ENCODE results near the gene PAXX.
"Not testable (repeated sequence)": the region's sequence is repeated elsewhere in the genome, so short reads cannot be mapped to it uniquely, and the experiment has no call there.

The PAXX gene

DNA sequence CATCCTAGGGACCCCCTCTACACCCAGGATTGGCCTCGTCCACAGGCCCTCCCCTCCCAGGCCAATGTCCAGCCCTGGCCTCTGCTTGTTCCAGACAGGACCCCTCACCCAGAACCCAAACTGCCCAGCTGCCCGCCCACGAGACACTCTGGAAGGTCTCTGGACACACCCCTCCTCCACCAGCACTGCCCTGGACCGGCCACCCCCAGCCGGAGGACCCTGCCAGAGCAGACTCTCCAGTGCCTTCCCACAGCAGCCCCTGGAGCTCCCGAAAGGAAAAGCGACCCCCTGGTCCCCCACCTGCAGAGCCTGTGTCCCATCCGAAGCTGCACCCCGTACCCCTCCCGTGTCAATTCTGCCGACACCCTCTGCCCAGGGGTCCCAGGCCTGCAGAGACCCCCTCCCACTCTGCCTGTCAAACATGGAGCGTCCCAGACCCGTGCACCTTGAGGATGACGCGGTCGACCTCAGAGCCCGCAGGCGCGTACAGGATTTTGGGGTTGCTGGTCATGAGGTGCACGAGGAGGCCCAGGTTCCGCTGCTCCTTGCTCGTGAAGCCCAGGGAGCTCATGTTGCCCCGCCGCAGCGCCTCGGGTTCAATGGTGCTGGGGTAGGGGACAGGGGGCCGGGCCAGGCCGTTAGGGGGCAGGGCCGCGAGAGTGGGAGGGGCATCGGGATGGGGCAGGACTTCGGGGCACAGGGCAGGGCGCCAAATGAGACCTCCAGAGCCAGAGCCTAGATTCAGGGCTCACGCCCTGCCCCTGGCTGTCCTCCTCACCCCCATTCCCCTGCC lies 27.9 kb downstream of the PAXX start:
- no peak for DNase-seq

DNA sequence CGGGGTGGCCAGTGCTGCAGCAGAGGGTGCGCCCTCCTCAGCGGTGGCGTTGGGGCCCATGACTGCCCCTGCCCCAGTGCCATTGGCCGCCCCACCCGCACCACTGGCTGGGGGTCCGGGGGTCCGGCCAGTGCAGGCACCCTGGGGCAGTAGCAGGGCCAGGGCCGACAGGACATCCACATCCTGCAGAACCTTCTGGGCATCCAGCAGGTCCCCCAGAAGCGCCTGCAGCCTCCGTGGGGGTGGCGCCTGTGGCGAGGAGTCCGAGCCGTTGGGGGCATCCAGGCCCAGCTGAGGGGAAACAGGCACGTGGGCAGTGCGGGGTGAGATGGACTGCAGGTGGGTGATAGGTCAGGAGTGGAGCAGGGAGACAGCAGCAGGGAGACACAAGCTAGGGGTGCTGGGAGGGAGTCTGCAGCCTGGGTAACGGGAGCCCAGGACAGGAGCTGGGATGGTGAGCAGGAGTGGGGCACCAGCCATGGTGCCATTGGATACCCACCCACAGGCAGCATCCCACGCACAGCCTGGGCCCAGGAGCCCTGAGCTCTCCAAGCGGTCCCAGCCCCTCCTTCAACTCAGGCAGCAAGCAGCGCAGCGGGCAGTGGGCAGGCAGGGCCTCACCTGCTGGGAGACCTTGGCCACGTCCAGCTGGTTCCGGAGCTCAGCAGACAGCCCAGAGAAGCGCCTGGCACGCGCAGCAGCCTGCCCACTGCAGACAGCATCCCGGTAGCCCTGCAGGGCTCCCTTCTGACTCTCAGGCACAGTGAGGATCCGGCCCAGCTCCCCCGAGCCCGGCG lies 28.7 kb downstream of the PAXX start:
- DNase-seq, result no peak

DNA sequence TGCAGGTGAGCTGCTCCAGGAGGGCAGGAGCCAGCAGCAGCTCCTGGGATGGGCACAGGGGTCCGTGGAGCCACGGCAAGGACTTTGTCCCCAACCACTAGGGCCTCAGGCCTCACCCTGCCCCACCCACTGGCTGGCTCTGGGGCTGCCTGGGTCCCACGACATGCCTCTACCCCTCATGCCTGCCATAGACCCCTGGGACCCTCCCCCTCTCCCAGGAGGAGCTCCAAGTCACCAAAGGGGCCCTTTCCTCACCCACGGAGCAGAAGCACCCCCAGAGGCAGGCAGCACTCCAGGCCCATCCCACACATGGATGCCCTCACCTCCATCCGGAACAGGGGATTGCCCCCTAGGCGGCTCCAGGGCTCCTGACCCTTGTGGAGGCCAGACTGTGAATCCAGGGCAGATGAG lies 29.4 kb downstream of the PAXX start:
- no peak for DNase-seq

DNA sequence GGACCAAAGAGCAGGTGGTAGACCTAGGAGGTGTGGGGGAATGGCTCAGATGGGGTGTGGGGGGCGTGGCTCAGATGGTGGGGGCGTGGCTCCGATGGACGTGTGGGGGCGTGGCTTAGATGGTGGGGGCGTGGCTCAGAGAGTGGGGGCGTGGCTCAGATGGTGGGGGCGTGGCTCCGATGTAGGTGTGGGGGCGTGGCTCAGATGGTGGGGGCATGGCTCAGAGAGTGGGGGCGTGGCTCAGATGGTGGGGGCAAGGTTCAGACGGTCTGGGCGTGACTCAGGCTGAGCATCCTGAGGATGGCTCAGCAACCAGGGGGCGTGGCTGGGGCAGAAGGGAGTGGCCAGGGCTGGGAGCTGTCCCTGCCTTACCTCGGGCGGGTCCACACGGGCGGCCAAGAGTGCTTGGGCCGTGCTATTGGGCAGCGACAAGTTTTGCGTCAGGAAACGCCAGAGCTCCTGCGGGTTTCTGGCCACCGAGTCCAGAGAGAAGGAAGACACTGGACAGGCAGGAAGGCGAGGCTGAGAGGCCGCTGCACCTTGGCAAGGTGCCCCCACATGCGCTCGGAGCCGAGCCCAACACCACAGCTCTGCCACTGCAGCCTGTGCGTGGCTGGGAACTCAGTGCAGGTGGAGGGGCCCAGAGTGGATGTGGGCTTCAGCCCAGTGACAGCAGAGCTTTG lies 29.9 kb downstream of the PAXX start:
- no peak for DNase-seq

DNA sequence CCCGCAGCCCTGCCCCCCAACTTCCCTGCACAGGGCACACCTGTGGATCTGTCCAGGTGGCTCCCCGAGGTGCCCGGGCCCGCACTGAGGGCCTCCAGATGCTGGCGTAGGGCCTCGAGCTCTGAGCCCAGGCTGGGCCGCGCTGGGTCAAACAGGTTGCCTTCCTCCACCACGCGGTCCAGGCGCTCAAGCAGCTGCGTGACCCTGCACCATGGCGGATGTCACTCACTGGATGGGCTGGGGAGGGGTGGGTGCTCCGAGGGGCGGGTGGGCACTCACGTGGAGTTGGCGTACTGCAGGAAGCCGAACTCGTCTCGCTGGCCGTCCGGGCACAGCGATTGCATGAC lies 30.4 kb downstream of the PAXX start:
- no peak for DNase-seq

DNA sequence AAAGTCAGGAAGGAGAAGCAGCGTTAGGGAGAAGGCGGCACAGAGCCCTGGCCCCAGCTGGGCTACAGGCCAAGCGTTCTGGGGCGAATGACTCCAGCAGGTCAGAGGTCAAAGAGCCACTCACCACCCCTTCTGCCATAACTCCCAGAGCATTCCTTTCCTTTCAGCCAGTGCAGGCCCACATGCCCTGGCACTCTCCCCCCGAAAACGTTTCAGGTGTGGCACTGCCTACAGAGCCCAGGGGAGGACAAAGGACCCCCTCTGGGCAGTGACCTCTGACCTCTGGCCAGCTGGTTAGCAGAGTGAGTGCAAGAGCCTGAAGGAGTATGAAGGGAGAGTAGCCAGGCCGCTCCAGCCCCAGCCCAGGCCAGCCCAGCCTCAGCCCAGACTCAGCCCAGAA lies 30.9 kb downstream of the PAXX start:
- no peak for DNase-seq

DNA sequence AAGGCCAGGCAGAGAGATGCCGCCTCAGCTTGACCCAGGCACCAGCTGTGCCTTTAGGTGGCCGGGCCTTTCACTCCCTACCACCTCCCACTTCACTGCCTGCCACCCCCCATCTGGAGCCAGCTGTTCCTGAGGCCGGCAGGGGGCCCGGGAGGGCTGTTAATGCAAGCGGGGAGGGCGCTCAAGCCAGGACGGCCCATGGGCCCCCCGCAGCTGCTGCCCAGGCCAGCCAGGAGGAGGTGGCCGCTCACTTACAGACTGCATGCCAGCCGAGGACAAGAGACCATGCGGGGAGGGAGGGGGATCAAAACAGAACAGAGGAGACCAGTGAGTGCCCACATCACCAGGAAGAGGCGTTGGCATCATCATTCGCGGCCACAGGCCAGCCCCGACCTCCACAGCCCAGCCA lies 31.4 kb downstream of the PAXX start:
- DNase-seq, result no peak

DNA sequence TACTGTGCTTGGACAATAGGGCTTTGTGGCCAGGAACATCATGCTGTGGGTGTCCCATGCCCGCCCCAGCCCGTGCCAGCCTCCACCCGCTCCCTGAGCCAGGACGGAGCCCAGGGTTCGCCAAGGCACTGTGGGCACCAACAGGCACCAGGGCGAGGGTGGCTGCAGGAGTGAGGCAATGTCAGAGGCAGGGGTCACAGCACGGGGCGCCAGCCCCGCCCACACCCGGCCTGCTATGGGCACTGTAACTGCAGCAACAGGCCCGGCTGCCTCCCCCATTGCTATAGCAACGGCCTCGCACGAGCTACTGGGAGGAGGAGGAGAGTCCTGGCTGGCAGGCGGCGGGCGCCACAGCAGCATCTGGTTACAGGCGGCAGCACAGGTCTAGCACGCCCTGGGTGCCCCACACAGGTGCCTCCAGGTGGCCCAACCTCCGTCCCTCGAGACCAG lies 33.3 kb downstream of the PAXX start:
- no peak for DNase-seq

DNA sequence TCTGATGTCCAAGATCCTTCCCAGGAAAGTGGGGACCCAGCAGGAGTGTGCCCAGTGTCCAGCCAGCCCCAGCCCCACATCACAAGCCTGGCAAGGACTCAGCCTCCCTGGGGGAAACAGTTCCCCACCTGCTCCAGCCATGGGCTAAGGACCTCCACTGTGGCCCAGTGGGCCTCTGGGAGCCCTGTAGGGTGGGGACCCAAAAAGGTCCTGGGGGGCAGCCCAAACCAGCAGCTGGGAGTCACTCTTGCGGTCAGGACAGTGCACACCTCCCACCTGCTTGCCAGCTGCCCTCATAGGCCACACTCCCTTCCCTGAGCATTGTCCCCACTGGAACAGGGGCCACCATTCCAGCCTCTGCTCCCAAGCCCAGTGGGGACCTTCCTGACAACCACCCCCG lies 34.2 kb downstream of the PAXX start:
- DNase-seq, result no peak

DNA sequence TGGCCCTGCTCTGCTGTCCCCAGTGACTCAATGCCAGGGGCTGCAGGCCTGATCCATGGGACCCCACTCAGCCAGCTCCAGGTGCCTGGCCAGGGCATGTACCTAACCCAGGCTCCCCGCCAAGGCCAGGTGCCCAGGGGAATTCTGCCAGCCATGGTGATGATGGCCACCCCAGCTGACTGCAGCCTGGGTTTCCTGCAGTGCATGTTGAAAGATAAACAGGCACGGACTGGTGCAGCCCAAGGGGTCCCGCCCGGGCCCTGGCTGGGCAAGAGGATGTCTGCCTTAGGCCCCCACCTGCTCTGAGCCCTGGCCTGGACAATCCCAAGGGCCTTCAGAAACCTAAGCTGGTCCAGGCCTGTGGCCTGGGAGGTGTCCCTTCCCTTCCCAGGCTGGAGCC lies 34.6 kb downstream of the PAXX start:
- no peak for DNase-seq

DNA sequence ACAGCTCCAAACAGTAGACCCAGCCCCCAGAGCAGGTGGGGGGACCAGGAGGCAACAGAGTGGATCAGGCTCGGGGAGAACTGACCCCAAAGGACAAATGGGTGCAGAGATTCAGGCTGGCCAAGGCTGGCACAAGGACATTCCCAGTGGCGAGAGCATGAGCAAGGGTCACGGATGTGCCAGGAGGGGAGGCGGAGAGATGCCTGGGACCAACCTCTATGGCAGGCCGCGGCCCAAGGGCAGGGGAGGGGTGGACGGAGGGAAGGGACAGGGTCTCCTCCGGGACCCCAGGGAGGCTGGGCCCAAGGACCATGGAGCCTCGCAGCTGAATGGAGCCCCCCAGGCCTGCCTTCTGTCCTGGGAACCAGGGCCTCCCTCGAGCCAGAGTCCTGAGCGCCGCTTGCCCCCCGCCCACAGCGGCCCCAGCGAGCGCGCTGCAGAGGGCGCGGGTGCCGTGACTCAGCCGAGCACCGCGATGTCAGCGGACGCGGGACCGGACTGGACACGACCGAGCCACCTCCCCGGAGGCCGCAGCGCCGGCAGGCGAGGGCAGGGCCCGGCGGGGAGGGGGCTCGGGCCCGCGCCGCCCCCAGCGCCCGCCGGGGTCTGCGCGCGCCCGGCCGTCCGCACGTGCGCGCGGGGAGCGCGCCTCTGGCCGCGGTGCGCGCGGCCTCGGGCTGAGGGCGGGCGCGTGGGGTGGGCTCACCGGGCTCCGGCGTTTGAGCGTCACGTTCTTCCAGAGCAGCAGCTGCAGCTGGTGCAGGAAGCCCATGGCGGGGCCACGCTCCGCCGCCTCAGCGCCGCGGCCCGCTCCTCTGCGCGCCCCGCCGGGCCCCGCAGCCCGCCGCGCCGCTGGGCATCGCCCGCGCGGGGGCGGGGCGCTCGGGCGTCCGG lies 35.4 kb downstream of the PAXX start, which contains the start of gene ABCA2:
ABCA2 (minus strand) TSS at position 869 of the 894 bp plus-strand sequence; CDS start at position 772, 97 bp downstream.
- no peak for DNase-seq

DNA sequence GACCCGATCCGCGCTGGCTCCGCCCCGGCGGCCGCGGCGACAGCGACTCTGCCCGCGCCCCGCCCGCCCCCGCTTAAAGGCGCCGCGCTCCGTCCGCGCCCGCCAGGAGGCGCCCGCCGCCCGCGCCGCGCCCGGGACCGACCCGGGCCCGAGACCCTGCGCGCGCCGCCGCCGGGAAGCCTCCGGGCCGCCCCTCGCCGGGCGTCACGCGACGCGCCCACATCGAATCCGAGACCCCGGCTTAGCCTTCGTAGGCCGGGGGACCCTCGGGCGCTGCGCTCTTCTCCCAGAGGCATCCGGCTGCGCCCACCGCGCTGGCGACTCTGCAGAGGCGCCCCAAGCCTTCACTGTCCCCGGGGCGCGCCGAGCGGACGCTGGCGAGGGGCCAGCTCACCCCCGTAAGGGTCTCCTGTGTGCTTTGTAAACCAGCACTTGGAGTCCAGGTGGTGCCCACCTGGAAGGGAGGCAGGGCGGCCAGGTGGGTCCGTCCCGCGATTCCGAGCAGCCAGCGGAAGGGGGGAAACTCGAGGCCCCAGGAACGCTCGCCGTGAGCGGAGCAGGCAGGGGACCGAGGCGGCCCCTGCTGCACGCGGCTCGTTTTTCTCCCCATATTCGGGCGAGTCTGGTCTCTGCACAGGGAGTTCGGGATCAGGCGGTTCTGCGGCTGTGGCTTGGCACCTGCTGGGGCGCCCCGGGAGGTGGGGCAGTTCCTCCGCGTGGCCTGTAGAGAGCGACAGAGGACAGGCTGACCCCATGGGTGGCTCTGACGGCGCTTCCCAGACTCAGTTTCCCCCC lies 36.2 kb downstream of the PAXX start:
- no peak for DNase-seq

DNA sequence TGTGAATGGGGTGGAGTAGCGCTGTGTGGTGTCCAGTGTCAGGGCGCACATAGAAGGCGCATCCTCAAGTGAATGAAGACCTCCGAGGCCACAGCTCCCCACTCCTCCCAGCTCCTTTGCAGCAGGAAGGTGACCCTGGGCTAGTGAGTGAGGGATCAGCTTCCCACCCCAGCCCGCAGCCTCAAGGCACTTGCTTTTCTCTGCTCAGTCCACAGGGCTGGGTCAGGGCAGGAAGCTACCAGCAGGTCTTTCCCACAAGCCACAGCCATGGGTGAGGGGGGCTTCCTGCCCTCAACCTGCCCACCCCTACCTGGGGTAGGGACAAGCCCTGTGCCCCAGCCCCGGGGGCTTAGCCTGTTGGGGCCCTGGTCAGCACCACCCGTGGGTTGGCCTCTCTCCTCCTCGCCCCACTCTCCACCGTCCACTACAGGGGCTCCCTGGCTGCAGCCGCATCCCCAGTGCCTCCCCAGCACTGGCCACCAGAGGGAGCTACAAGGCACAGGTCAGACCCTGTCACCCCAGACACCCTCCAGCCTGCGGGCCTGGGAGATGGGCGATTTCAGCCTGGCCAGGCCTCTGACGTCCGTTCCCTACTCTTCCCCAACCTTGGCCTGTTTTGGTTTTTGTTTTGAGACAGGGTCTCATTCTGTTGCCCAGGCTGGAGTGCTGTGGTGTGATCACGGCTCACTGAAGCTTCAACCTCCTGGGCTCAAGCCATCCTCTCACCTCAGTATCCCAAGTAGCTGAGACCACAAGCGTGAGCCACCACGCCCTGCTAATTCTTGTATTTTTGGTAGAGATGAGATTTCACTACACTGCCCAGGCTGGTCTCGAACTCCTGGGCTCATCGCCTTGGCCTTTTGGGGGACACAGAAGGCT lies 37.1 kb downstream of the PAXX start:
- no peak for DNase-seq

DNA sequence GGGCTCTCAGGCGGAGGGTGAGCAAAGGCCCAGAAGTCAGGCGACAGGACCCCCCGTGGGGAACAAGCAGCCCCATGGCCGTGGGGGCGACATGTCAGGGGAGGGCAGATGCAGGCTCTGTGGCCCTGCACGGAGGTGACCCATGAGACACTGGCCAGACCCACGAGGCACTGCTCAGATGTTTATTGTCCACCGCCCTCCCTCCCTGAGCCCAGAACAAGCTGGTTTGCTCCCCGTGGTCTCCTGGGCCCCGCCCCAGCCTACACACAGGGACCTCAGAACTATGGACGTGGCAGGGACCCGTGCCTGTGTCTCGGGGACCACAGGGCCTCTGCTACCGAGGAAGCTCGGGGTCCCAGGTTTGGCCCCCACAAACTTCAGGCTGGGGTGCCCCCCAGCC lies 37.8 kb downstream of the PAXX start:
- DNase-seq, result no peak

DNA sequence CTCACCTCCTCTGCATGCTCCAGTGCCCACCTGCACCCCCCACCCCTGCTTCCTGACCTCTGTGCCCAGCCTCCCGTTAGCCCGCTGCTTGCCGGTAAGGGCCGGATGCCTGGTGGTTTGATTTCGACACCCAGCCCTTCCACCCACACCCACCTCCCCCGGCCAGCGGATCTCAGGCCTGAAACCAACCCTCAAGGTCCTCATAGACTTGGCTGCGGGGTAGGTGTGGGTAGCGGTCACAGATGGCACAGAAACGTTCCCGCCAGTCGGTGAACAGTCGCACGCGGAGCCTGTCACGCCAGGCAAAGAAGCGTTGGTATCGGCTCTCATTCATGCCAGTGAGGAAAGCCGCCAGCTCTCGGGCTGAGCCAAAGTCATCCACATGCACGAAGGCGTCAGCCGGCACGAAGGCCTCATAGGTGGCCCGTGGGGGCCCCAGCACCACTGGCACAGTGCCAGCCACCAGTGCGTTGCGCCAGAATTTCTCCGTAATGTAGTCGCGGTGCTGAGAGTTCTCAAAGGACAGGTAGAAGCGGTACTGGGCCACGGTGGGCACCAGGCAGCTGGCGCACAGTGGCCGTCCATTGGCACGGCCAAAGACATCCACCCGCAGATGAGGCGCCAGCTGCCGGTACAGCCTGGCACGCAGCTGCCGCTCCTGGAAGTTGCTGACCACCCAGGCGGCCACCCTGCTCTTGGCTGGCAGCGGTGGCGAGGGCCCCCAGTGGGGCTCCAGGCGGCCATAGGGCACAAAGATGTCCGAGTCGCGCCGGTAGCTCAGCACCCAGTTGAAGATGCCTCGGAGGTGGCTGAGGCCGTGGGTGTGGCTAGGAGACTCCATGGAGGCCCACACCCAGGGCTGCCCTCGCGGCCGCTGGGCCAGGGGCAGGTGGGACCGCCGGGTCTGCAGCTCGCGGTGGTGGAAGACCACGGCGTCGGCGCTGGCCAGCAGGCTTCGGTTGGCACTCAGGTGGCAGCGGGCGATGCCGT lies 38.6 kb downstream of the PAXX start:
- DNase-seq, result no peak

DNA sequence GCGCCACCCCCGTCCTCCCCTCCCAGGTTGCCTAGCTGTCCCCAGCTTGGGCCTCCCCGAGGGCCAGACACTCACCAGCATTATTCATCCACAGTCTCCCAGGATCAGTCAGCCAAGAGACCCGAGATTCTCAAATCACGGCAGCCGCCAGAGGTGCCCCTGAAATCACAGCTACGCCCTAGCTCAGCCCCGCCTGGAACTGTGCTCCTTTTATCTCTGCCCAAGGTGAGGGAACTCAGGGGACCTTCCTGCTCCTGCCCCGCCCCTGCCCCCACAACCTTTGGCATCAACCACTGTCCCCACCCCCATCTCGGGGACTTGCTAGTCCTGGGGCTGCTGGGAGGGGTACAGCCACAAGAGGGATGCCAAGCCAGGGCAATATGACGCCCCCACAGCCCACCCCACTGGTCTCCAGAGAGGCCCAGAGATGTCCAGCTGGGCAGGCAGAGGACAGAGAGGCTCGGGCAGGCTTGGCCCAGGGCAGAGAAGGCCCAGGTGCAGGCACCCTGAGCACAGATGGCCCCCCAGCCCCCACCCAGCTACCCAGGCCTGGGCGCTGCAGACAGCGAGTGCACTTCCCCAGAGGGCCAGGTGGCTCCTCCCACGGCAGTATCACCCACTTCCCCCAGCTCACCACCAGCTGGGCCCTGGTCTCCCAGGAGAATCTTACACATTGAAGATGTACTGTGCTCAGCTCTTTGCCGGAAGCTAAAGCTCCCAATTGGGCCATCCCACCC lies 39.9 kb downstream of the PAXX start, which contains the start of gene FUT7:
FUT7 (minus strand) TSS at position 185 of the 737 bp plus-strand sequence; CDS start at position 88, 97 bp downstream.
- DNase-seq, result no peak

DNA sequence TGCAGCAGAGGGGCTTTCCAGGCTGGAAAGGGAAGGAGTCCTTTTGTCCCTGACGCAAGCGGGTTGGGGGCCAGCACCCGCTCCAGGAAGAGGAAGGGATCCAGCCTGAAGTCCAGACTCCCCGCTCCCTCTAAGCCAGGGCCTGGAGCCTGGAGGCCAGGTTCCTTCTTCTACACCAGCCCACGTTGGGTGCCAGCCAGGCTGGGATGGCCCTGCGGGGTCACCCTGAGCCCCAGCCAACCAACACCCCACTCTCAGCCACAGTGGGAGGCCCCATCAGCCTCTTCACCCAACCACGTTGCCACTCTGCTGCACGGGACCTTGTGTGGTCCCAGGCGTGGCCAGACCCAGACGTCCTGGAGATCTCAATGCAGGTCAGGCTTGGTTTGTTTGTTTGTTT lies 40.6 kb downstream of the PAXX start:
- no peak for DNase-seq

DNA sequence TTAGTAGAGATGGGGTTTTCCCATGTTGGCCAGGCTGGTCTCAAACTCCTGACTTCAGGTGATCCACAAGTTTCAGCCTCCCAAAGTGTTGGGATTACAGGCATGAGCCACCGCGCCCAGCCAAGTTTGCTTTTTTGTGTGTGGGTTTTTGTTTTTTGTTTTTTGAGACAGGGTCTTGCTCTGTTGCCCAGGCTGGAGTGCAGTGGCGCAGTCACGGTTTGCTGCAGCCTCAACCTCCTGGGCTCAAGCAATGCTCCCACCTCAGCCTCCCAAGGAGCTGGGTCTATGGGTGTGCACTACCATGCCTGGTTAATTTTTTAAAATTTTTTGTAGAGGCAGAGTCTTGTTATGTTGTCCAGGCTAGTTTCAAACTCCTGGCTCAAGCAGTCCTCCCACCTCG lies 41.3 kb downstream of the PAXX start:
- DNase-seq, result not testable (repeated sequence)
